GM12864 (cell line): ENCODE data around the gene MRPL21.
A peak's percentile ranks its signal among the peaks of the same experiment; 100 is the strongest.

Experiments
- DNase-seq: peaks from one replicate; pipeline ENCODE4 v3.0.0-alpha.2; 2011; ENCODE audit warnings: low read depth
- H3K4me3 ChIP-seq: 2 replicates; pipeline ENCODE4 v1.5.1; 2011; ENCODE audit warnings: mild to moderate bottlenecking, low read depth, low read length, control low read depth
- TF ChIP-seq, protein P1 (sequence below): IDR thresholded peaks from 2 replicates; pipeline ENCODE4 v1.5.1; 2011; ENCODE audit warnings: low read depth, mild to moderate bottlenecking, moderate library complexity, low read length, control low read depth, inconsistent platforms; ENCODE audit errors: missing control alignments

MRPL21 gene

GRCh38 chr11:68903288-68904247 lies at the start of gene MRPL21, which contains the start of gene IGHMBP2:
MRPL21 (minus strand) TSS chr11:68903832; CDS start chr11:68903810, 22 bp downstream.
IGHMBP2 (plus strand) TSS chr11:68903891; CDS start chr11:68903953, 62 bp downstream.
- DNase-seq: peak; percentile 42
- TF ChIP-seq, protein P1, sequence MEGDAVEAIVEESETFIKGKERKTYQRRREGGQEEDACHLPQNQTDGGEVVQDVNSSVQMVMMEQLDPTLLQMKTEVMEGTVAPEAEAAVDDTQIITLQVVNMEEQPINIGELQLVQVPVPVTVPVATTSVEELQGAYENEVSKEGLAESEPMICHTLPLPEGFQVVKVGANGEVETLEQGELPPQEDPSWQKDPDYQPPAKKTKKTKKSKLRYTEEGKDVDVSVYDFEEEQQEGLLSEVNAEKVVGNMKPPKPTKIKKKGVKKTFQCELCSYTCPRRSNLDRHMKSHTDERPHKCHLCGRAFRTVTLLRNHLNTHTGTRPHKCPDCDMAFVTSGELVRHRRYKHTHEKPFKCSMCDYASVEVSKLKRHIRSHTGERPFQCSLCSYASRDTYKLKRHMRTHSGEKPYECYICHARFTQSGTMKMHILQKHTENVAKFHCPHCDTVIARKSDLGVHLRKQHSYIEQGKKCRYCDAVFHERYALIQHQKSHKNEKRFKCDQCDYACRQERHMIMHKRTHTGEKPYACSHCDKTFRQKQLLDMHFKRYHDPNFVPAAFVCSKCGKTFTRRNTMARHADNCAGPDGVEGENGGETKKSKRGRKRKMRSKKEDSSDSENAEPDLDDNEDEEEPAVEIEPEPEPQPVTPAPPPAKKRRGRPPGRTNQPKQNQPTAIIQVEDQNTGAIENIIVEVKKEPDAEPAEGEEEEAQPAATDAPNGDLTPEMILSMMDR: no peak
- peak within 1 kb of the TSS; percentile 62 for H3K4me3 ChIP-seq

DNA sequence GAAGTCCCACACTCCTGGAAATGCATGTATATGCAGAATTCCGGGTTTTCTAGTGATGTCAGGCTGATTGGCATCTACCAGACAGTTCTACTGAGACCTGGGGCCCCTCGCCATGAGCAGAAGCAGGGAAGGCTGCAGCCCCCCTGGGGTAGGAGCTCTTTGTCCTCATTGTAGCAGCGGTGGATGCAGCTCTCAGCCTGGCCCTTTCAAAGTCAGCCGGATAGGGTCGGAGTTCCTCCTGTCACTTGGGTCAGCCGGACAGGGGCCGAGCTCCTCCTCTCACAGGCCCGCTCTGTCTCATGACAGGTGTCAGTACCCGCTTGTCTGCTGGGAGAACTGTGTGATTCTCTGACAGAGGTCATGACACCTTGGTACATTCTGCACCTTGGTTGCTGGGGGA lies 47.1 kb upstream of the MRPL21 start:
- no peak for DNase-seq
- TF ChIP-seq, protein P1: no peak
- H3K4me3 ChIP-seq: no peak overlapping the region

- H3K4me3 ChIP-seq: no peak overlapping the region
- TF ChIP-seq, protein P1: peak; percentile 56
- DNase-seq: no peak
Measured at GRCh38 chr11:68950270-68950669, 46.6 kb upstream of the MRPL21 start.

DNA sequence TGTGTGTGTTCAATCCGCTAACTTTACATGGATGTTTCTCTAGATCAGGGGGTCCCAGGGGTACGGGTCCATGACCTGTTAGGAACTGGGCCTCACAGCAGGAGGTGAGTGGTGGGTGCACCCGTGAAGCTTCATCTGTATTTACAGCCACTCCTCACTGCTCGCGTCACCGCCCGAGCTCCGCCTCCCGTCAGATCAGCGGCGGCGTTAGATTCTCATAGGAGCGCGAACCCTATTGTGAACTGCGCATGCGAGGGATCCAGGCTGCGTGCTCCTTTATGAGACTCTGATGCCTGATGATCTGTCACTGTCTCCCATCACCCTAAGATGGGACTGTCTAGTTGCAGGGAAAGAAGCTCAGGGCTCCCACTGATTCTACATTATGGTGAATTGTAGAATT lies 45.3 kb upstream of the MRPL21 start:
- DNase-seq: no peak
- H3K4me3 ChIP-seq: no peak overlapping the region

DNA sequence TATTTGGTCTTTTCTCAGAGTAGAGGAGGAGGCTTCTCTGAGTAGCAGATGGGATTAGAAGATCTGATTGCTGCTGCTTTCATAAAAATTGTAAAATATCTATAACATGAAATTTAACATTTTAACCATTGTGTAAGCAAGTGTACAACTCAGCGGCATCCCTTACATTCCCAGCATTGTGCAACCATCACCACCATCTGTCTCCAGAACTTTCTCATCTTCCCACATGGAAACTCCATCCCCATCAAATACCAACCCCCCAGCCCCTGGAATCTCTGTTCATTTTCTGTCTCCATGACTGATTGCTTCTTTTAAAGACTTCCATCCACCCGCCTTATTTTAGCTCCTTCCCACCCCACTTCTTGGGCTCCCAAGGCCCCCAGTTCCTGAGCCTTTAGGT lies 44.9 kb upstream of the MRPL21 start:
- H3K4me3 ChIP-seq: no peak overlapping the region
- no peak for DNase-seq
- TF ChIP-seq, protein P1: no peak

More for the DNA sequence above, 45.3 kb upstream of the MRPL21 start:
- TF ChIP-seq, protein P1: no peak

DNA sequence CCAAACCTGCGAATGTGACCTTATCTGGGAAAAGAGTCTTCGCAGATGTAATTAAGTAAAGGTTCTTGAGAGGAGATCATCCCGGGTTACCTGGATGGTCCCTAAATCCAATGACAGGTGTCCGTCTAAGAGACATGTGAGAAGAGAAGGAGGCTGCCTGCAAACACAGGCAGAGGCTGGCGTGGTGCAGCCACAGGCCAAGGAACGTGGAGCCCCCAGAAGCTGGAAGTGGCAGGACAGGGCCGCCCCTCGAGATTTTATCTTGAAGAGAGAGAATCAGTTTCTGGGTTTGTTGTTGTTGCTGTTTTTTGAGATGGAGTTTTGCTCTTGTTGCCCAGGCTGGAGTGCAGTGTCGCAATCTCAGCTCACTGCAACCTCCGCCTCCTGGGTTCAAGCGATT lies 43.5 kb upstream of the MRPL21 start:
- TF ChIP-seq, protein P1: no peak
- no peak overlapping the region for H3K4me3 ChIP-seq
- no peak for DNase-seq
